ENCODE measurements around the gene PRKD2.

The PRKD2 gene

DNA sequence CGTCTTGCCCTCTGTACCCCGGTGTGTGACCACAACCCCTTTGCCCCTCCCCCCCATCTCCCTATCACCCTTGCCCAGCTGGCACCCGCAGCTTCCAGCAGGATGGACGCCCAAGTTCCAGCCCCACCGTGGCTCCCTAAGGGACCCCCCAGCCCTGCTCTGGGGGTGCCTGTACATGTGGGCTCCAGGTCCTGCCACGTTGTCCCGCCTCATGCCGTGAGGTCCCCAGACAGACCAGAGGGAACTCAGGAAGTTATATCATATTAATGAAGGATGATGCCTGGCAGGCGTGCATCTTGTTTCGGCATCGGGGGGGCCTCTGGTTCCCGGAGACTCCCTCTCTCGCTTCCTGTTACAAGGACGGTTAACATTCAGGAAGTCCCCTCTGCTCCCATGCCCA, 90.5 kb downstream of the PRKD2 start:
- CTCF ChIA-PET, result interaction anchor here (0.6 to 2.5 kb wide), 5 partner anchors 9 to 78 kb away, joined by 3 to 12 read pairs (median 4); partner anchors contain the start of gene DACT3
- TF ChIP-seq ZNF555 (tag by site-specific recombination; conservative IDR thresholded peaks at IDR 0.05) (no peak), ZNF670 (tag by site-specific recombination; IDR thresholded peaks at IDR 0.05; ENCODE audit: low read depth) (no peak), ZNF266 (tag by site-specific recombination; IDR thresholded peaks at IDR 0.05; ENCODE audit: low read depth) (no peak), ZNF48 (tag by site-specific recombination; IDR thresholded peaks at IDR 0.05) (no peak), SALL2 (tag by site-specific recombination; IDR thresholded peaks at IDR 0.05; ENCODE audit: borderline replicate concordance) (no peak), ZNF426 (tag by site-specific recombination; IDR thresholded peaks at IDR 0.05) (no peak), ZNF239 (tag by site-specific recombination; IDR thresholded peaks at IDR 0.05) (no peak), ZNF311 (tag by site-specific recombination; IDR thresholded peaks at IDR 0.05; ENCODE audit: borderline replicate concordance) (no peak)
- TF ChIP-seq, protein P1, sequence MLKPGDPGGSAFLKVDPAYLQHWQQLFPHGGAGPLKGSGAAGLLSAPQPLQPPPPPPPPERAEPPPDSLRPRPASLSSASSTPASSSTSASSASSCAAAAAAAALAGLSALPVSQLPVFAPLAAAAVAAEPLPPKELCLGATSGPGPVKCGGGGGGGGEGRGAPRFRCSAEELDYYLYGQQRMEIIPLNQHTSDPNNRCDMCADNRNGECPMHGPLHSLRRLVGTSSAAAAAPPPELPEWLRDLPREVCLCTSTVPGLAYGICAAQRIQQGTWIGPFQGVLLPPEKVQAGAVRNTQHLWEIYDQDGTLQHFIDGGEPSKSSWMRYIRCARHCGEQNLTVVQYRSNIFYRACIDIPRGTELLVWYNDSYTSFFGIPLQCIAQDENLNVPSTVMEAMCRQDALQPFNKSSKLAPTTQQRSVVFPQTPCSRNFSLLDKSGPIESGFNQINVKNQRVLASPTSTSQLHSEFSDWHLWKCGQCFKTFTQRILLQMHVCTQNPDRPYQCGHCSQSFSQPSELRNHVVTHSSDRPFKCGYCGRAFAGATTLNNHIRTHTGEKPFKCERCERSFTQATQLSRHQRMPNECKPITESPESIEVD (tag by site-specific recombination; IDR thresholded peaks at IDR 0.05), result no peak
- TF ChIP-seq, protein P2, sequence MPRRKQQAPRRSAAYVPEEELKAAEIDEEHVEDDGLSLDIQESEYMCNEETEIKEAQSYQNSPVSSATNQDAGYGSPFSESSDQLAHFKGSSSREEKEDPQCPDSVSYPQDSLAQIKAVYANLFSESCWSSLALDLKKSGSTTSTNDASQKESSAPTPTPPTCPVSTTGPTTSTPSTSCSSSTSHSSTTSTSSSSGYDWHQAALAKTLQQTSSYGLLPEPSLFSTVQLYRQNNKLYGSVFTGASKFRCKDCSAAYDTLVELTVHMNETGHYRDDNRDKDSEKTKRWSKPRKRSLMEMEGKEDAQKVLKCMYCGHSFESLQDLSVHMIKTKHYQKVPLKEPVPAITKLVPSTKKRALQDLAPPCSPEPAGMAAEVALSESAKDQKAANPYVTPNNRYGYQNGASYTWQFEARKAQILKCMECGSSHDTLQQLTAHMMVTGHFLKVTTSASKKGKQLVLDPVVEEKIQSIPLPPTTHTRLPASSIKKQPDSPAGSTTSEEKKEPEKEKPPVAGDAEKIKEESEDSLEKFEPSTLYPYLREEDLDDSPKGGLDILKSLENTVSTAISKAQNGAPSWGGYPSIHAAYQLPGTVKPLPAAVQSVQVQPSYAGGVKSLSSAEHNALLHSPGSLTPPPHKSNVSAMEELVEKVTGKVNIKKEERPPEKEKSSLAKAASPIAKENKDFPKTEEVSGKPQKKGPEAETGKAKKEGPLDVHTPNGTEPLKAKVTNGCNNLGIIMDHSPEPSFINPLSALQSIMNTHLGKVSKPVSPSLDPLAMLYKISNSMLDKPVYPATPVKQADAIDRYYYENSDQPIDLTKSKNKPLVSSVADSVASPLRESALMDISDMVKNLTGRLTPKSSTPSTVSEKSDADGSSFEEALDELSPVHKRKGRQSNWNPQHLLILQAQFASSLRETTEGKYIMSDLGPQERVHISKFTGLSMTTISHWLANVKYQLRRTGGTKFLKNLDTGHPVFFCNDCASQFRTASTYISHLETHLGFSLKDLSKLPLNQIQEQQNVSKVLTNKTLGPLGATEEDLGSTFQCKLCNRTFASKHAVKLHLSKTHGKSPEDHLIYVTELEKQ (tag by site-specific recombination; IDR thresholded peaks at IDR 0.05; ENCODE audit: borderline replicate concordance), result no peak
- TF ChIP-seq, protein P3, sequence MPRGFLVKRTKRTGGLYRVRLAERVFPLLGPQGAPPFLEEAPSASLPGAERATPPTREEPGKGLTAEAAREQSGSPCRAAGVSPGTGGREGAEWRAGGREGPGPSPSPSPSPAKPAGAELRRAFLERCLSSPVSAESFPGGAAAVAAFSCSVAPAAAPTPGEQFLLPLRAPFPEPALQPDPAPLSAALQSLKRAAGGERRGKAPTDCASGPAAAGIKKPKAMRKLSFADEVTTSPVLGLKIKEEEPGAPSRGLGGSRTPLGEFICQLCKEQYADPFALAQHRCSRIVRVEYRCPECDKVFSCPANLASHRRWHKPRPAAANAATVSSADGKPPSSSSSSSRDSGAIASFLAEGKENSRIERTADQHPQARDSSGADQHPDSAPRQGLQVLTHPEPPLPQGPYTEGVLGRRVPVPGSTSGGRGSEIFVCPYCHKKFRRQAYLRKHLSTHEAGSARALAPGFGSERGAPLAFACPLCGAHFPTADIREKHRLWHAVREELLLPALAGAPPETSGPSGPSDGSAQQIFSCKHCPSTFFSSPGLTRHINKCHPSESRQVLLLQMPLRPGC (tag by site-specific recombination; IDR thresholded peaks at IDR 0.05), result no peak
- TF ChIP-seq, protein P4, sequence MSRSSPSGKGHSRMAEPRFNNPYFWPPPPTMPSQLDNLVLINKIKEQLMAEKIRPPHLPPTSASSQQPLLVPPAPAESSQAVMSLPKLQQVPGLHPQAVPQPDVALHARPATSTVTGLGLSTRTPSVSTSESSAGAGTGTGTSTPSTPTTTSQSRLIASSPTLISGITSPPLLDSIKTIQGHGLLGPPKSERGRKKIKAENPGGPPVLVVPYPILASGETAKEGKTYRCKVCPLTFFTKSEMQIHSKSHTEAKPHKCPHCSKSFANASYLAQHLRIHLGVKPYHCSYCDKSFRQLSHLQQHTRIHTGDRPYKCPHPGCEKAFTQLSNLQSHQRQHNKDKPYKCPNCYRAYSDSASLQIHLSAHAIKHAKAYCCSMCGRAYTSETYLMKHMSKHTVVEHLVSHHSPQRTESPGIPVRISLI (tag by site-specific recombination; IDR thresholded peaks at IDR 0.05), result no peak
- TF ChIP-seq, protein P5, sequence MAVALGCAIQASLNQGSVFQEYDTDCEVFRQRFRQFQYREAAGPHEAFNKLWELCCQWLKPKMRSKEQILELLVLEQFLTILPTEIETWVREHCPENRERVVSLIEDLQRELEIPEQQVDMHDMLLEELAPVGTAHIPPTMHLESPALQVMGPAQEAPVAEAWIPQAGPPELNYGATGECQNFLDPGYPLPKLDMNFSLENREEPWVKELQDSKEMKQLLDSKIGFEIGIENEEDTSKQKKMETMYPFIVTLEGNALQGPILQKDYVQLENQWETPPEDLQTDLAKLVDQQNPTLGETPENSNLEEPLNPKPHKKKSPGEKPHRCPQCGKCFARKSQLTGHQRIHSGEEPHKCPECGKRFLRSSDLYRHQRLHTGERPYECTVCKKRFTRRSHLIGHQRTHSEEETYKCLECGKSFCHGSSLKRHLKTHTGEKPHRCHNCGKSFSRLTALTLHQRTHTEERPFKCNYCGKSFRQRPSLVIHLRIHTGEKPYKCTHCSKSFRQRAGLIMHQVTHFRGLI (tag by site-specific recombination; IDR thresholded peaks at IDR 0.05), result no peak
- TF ChIP-seq, protein P6, sequence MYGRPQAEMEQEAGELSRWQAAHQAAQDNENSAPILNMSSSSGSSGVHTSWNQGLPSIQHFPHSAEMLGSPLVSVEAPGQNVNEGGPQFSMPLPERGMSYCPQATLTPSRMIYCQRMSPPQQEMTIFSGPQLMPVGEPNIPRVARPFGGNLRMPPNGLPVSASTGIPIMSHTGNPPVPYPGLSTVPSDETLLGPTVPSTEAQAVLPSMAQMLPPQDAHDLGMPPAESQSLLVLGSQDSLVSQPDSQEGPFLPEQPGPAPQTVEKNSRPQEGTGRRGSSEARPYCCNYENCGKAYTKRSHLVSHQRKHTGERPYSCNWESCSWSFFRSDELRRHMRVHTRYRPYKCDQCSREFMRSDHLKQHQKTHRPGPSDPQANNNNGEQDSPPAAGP (tag by site-specific recombination; IDR thresholded peaks at IDR 0.05), result no peak
- POLR2A ChIA-PET, result interaction anchor here (1.3 kb wide), 1 partner anchor 20 kb away, joined by 3 read pairs; no protein-coding TSS in a partner anchor
- Histone ChIP-seq H3K4me3 (ENCODE audit: low read depth, low read length) (no peak overlapping the region), H3K9me3 (ENCODE audit: control insufficient read depth, insufficient read depth, low read depth, low read length) (no peaks in the 10 kb centered on the region), H3K36me3 (ENCODE audit: control insufficient read depth in 2 of 2, insufficient read depth in 1 of 2, low read length in 2 of 2) (no peaks in the 10 kb centered on the region), H3K4me1 (ENCODE audit: control insufficient read depth, insufficient read depth, low read length) (no peaks in the 10 kb centered on the region), H3K27ac (ENCODE audit: extremely low read depth, low read depth, low read length) (no peak overlapping the region)
